Measurements from ENCODE around the gene MYOM1.
A peak's percentile ranks its signal among the peaks of the same experiment; 100 is the strongest.
"Not testable (repeated sequence)": the region's sequence is repeated elsewhere in the genome, so short reads cannot be mapped to it uniquely, and the experiment has no call there.

MYOM1 gene

DNA sequence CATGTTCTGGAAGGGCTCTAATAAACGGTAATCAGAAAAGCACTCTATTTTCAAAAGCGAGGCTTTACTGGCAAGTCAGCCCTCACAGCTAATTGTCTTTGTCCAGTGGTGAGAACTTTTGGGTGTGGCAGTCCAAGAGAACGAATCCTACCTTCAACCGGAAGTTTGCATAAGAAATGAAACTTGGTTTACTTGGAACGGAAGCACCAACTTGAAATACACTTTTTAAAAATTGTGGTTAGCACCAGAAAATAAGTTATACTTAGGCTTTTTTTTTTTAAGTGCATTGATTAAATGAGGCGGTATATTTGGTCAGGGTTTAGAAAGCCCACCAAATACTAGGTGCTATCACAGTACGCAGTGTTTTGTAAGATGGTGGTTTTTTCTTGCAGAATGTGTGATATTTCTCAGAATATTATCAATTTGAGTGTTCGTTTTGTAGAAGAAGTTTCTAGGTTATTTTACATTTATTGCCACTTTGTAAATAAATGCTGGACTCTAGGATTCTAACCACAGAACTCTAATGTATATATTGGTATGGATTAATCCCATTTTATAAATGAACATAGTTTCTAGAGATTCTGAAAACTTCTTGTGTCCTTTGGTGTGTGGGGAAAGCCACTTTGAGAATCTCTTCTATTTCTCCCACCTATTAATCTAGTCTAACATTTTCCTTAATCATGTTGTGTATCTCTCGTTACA is 29.0 kb upstream of the MYOM1 start:
- DNase-seq (ENCODE audit: low spot score) = peak; percentile 78

DNA sequence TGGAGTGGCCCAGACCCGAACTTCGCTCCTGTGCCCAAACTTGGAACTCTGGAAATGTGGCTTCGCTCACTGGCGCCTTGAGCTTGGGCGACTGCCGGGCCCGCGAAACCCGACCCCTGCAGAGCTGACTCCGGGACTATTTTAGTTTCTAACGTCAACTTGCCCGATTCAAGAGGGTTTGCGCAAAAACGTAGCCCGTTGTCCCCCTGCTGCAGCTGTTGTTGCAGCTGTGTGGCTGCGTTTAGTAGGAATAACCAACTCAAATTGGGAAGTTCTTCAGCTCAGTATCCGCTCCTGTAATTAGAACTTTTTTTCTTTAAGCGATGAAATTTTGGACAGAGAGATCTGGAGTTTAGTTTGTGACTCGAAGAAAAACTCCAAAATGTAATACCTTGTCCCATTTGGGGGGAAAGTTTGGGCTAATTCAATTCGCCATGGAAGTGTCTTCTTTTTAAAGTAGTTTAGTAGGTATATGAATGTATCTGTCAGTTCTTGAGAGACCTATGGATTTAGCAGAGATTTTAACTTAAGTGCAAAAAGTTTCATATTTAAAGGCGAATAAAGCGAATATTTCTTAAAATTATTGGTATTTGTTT is 28.4 kb upstream of the MYOM1 start:
- no peak for DNase-seq (ENCODE audit: low spot score)

DNA sequence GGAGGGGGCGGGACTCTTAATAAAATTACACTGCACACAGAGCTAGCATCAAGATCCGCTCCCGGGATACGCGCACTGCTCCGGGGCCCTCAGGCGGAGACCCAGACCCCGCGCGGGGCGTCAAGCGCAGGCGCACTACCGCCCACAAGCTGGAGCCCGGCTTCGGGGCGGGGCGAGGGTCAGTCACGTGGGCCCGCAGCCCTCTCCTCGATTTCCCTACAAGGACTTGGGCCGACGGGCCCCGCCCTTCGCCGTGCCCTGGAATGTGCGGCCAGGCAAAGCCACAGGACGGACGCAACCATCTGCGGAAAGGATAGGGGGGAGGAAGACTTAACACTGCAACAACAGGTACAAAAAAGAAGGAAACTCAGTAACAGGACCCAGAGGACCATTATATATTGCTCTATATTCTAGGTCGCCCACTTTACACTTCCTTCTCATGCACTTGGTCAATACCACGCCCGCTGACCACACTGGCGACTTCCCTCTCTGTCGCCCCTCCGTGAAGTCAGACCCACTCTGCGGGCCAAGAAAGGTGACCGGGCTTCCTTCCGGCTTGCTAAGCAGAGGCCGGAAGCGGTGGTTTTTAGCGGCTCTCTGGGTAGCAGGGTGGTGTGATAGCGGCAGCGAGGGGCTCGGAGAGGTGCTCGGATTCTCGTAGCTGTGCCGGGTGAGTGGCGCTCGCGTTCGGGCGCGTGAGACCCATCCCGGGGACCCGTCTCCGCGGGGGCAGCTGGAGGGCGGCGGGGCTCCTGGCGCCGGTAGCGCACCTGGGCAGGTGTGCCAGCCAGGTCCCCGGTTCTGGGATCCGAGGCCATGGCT is 27.7 kb upstream of the MYOM1 start, which contains the start of gene MYL12A:
TSS of gene MYL12A (plus strand) at position 562 of the 822 bp plus-strand sequence. CDS start 5,447 bp downstream, outside the sequence.
- DNase-seq (ENCODE audit: low spot score) = peak; percentile 96

DNA sequence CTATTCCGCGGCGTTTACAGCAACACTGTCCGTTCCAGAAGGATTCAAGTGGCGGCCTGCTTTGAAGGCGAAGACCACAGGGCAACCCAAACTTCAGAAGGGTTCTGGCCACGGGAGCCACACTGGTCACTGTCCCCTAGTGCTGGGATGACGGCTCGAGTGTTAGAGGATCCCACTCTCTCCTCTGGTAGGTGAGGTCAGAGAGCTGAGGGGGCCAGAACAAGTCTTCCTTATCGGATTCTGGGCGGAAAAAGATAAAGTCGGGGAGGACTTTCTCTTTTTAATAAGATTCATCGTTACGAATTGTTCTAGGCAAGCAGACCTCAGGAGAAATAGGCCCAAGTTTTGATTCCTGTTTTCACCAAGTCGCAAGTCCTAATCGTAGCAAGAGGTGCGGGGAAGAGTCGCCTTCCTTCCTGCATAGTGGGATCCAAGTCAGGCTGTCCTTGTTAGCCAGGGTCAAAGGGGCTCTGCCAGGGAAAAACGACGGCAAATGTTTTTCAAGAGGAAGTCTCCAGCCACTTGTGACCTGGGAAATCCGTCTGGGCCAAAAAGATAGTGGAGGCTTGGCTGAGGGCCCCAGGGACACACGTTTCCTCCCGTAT is 27.0 kb upstream of the MYOM1 start:
- DNase-seq (ENCODE audit: low spot score) = no peak

DNA sequence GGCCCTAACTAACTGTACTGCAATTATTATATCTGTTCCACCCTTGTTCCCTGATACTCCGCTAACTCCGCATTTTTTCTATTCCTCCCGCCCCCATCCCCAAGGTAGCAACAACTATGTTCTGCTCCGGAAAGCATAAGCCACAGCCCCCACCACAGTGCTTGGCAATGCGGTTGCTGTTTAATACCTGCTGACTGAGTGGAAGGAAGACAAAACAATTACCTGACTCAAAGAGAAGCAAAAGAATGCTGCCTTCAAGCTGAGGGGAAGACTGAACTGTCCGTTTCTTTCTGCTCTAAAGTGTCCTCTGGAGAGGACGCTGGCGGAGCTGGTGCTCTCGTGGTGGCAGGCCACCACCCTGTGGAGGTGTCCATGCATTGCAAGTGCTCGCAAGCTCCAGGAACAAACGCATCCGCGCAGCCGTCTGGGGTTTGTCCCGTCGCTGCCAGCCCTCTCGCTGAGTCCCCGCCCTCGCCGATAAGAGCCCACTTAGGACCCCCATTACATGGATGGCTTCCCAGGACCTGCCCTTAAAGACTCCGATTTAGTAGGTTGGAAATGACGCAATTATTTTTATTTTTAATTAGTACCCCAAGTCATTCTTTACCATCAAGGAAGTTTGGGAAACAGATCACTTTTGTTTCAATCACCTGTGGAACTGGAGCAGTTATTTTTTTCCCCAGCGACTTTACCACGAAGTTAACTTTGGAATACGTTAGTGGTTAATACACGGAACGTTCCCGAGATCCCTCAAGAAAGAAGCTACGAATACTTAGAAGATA is 26.3 kb upstream of the MYOM1 start:
- DNase-seq (ENCODE audit: low spot score) = peak; percentile 88

DNA sequence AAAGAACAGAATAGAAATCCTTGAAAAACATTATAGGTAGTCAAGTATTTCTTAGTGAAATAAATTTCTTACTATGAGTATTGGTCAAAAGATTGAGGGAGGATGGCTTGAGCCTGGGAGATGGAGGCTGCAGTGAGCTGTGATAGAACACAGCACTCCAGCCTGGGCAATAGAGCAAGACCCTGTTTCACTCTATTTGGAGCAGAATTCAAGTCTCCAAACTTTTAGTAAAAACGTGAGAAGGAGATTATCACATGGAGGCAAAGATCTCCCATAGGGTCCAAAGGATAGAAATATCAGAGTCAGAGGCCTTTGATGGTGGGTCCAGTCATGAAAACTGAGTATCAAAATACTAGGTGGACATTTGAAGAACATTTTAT is 25.4 kb upstream of the MYOM1 start:
- no peak for DNase-seq (ENCODE audit: low spot score)

DNA sequence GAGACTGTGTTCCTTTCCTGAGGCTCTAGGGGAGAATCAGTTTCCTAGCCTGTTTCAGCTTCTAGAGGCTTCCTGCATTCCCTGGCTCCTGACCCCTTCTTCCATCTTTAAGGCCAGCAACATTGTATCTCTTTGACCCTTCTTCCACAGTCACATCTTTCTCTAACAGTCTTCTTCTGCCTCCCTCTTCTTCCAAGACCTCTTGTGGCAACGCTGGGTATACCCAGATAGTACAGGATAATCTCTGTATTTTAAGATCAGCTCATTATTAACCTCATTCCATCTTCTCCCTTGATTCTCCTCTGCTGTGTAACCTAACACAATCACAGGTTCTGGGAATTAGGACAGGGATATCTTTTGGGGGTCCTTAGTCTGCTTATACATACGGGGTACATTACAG is 19.0 kb upstream of the MYOM1 start:
- DNase-seq (ENCODE audit: low spot score) = no peak

DNA sequence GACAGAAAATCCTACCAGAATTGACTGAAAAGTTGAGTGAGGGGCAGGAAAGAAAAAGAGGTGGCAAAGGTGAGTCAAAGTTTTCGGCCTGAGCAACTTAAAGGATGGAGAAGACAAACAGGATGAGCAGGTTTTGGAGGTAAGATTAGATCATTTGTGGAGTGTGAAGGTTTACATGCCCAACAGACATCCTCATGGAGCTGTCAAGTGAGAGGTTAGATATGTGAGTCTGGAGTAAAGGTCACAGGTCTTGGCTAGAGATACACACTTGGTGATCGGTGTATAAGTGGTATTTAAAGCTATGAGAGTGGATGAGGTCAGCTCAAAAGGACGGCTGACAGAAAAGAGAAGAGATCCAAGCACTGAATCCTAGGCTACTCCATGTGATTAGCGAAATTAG is 16.7 kb upstream of the MYOM1 start:
- no peak for DNase-seq (ENCODE audit: low spot score)

DNA sequence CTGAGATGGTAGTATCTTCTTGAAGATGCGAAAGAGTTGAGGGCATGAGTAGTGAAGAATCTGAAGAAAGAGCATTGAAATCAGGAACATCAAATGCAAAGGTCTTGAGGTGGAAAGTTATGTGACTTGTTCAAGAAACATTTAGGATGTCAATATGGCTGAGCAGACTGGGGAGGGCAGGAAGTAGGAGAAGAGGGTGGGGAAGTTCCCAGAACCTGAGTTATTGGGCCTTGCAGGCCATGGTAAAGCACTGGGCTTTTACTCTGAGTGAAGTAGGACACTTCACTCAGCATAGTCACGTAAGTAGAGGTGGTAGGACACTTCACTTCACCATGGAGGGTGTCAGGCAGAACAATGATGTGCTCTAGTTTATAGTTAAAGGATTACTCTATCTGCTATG is 16.1 kb upstream of the MYOM1 start:
- no peak for DNase-seq (ENCODE audit: low spot score)

DNA sequence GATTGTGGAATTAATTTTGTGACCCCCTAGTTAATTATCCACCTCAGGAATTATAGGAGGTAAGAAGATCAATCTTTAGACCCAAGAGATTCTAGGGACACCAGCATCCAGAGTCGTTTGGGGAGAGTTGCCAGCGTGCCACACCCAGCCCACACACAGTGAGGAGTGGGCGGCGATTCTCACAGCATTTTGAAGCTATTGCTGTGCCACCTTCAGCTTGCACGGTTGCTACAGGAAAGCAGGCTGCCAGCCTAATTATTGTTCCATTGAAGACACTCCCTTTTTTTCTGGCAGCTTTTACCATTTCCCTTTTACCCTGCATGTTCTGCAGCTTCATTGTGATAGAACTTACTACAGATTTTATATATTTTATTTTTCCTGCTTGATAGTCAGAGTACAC is 14.7 kb upstream of the MYOM1 start:
- DNase-seq (ENCODE audit: low spot score) = no peak

DNA sequence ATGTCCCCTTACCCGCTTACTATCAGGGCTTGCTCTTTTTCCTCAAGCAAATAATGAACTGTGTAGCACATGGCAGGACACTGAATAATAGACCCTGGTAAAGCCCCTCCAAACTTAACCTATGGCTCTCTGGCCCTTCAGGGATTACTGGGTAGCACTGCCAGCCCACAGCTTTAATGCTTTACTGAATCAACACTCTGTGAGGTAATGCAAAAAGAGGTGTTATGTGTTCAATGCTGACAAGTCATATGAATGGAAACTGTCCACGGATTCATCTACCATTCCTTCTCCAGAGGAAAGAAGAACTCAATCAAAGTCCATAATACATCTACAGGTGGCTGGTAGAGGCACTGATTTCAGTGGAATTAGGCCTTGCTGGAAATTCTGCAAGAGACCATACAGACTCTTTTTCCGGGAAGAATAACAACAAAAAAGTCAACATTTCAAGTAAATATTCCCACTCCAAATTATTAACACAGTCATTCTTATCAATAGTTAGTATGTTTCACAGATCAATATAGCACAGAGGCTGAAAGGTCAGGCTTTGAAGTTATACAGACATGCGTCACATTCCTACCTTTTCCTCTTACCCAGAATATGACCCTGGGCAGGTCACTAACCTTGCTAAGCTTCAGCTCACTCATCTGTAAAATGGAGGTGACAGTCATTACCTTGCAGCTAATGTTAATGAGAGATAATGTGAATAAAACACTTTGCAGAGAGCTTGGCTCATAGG is 13.8 kb upstream of the MYOM1 start:
- DNase-seq (ENCODE audit: low spot score) = no peak

DNA sequence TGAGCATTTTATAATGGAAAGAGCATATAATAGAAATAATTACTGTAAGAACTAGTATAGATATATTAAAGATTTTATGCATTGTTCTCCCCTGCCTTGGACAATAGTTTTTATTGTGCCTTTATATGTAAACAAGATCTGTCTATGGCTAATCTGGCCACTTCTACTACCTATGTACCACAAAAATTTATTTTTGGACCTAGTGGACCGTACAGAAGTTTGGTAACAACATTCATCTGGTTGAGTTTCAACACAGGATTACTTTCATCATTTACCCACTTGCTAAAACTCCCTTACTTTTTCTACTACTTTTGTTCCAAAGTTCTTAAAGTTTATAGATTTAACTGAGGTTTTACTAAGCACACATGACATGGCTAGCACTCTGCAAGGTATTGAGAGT is 13.2 kb upstream of the MYOM1 start:
- DNase-seq (ENCODE audit: low spot score) = no peak

DNA sequence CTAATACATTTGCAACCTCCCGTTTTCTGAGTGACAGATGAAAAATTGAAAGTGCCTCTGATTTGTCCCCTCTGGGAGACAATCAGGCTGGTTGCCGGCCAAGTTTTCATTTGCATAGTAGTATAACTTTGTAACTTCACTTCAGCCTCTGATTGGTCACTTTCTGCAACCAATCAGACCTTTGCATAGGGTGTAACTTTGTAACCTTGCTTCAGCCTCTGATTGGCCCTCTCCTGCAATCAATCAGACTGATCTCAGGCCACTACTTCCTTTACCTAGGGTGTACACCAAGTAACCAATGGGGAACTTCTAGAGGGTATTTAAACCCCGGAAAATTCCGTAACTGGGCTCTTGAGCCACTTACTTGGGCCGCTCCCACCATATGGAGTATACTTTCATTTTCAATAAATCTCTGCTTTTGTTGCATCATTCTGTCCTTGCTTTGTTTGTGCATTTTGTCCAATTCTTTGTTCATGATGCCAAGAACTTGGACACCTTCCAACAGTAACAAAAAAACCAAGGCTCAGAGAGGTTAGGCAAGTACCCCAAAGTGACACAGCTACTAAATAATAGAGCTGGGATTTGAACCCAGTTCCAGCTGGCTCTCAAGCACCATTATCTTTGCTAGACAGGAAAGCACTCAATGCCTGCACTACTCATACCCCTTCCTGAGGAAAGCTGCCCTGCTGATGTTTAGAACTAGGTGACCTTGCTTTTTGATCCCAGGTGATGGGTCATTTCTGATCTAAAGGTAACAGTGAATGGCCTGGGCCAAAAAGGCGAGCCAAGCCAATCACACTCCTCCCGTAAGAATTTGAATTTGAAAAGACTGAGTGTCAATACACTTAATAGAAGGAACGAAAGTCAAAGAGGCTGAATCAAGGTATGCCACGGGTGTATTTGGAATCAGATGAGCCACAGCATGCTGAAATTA is 10.9 kb upstream of the MYOM1 start:
- DNase-seq (ENCODE audit: low spot score) = peak; percentile 57

DNA sequence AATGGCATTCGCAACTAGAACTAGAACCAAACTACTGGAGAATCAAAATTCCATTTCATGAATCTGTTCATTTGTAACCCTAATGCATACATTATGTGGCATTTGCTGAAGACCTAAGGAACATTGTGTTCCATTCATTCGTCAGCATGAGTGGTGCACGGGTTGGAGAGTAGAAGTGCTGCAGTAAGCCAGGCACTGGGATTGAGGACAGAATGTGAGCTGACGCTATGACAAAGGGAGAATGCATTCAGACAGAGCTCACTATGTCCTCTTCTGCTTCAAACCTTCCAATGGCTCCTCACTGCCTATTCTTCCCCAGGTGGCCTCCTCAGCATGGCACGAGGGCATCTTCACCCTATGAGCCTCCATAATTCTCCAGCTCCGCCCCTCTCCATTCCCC is 6.3 kb upstream of the MYOM1 start:
- DNase-seq (ENCODE audit: low spot score) = no peak

DNA sequence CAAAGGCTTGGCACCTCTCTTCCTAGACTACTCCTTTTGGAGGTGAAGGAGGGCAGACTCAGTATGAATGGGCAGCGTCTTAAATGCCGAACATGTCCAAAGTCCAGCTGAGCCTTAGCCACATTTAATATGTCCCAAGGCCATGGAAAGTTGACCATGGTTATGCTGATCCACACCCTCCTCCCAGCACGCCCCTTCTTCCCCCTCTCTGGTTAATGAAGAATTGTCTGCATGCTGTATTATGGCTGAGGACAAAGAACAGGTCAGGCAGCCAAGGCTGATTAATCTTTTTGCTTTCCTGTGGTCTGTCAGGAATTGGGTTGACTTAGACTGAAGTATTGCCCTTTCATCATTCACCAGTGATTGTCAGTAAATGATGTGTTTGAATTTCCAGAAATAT is 5.8 kb upstream of the MYOM1 start:
- DNase-seq (ENCODE audit: low spot score) = no peak

DNA sequence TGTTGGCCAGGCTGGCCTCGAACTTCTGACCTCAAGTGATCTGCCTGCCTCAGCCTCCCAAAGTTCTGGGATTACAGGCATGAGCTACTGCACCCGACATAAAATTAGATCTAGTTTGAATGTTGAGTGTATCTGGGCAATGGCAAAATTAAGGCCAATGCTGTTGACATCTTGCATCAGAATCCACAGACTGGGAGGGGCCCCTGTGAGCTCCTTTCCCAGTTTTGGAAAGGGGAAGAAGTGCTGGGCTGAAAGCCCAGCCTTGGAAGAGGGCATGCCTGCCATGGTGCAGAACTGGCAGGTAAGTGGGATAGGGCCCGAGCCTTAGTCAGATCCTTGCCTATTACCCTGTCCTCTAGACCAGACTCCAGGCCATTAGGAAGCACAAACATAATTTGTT is 4.5 kb upstream of the MYOM1 start:
- DNase-seq (ENCODE audit: low spot score) = no peak

DNA sequence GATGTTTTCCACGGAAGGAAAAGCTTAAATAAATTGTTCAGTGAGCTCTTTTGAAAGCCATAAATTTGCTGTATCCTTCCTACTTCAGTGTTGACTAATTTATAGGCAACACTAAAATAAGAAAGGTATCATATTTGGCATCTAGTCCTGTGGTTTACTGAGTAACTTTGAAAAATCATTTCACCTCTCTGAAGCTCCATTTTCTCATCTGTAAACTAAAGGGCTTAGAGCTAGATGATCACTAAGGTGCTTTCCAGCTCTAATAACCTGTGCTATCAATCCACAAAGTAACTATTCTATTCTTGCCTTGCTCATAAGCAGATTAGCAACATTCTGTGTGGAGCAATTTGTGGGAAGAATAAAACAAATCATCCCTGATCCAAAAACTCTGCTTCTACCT is 3.6 kb upstream of the MYOM1 start:
- no peak for DNase-seq (ENCODE audit: low spot score)

DNA sequence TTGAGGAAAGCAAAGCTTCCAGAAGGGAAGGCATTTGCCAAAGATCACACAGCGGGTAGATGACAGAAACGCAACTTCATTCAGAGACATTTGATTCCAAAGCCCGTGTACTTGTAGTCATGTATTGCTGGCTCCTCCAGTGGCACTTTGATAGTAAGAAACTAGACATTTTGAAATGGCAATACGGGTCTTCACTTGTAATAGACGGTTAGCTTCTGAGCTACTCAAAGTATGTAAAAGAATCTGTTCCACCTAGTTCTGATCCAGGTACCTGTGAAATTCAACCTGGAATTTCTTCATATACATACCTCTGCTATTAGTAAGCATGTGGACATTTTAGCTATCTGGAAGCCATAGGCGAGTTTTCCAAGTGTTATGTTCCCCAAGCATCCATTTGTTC is 1.7 kb upstream of the MYOM1 start:
- DNase-seq (ENCODE audit: low spot score) = no peak

DNA sequence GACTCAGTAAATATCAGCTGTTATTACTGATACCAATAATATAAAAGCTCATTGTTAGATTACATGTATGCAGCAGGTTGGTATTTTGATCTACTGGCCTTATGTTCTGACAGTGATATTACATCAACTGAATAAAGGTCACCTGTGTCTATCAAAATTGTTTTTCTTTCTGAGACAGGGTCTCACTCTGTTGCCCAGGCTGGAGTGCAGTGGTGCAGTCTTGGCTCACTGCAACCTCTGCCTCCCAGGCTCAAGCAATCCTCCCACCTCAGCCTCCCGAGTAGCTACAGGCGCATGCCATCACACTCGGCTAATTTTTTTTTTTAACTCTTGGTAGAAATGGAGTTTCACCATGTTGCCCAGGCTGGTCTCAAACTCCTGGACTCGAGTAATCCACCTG is 1.1 kb upstream of the MYOM1 start:
- DNase-seq (ENCODE audit: low spot score) = not testable (repeated sequence)

DNA sequence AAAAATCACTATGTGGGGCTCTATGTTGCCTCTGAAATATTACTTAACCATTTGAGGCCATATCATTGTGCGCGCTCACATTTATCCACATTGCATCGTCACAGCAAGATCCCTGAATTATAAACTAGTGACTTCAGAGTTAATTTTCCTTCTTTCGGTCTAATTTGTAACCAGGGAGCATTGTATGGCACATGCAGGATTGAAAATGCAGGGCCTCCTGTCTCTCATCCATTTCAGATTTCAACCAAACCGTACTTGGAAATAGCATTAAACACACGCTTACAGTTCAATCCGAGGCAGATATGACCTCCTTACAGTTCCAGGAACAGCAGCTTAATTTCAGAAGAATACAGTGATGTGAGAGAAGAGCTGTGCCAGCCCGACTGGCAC is 532 bp downstream of the MYOM1 start:
- no peak for DNase-seq (ENCODE audit: low spot score)
